Esophagus muscularis mucosa (tissue), 3 donors: ENCODE results near the gene NFATC4.

ENCODE experiments used
- CTCF ChIP-seq, 3 experiments: fragments of 200-600 bp in 2 of 3; fragments of 450-650 bp in 1 of 3; sonication (generic) in 2 of 3; IDR thresholded peaks; one replicate each; pipeline ENCODE4 v1.5.1; 2017 to 2019; ENCODE audit warnings: antibody characterized with exemption in 3 of 3, mild to moderate bottlenecking in 2 of 3, moderate library complexity in 1 of 3
- POLR2A ChIP-seq: fragments of 450-650 bp; IDR thresholded peaks from one replicate; pipeline ENCODE4 v1.6.1; 2017; ENCODE audit warnings: antibody characterized with exemption, moderate library complexity, mild to moderate bottlenecking, low read depth

- no peak for TF ChIP-seq POLR2A
- TF ChIP-seq CTCF (IDR thresholded peaks at IDR 0.05): no peak
Observed at GRCh38 chr14:24406416-24406815, 38.4 kb downstream of the NFATC4 start.
